NCI-H69 (cell line): Measurements from ENCODE around the gene RIOK1.
"Not testable (repeated sequence)": the region's sequence is repeated elsewhere in the genome, so short reads cannot be mapped to it uniquely, and the experiment has no call there.

ENCODE experiments used
- DNase-seq: peaks from one replicate; lab custom pipeline; 2025; lab: John Stamatoyannopoulos, UW

The RIOK1 gene

DNA sequence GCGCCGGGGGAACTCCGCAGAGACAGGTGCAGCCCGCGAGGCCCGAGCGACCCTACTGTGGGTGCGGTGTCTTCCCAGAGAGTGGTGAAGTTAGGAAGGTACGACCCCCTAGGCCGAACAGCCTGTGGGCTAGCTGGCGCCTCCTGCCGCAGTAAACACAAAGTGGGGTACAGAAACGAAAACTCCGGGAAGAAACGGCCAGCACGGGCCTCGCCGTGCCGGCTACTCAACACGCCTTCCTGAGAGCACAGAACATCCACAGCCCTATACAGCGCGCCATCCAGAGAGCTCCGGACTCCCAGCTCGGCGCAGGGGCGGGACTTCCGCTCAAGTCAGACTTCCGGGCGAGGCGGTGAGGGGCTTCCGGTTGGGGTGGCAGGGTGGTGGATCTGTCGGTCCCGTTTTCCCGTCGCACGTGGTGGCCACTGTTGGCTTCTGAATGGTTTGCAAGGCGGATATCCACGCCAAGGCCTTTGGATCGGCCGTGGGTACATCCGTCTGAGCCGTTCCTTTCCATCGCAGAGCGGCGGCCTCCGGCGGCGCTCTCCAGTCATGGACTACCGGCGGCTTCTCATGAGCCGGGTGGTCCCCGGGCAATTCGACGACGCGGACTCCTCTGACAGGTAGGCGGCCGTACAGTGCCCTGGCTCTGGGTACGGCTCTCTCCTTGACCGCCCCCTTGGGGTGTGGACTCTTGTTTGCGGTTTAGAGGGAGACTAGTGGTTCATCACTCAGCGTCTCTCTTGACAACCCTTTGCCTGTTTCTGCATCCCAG, at the start of gene RIOK1, which contains the start of gene CAGE1:
Gene RIOK1, plus strand, starts transcription at position 358 of the 775 bp plus-strand sequence. Its CDS starts 195 bp downstream, at position 553.
Gene CAGE1, minus strand, starts transcription at position 292 of the 775 bp plus-strand sequence. CDS start 2,569 bp downstream, outside the sequence.
- DNase-seq, result peak; percentile 97

DNA sequence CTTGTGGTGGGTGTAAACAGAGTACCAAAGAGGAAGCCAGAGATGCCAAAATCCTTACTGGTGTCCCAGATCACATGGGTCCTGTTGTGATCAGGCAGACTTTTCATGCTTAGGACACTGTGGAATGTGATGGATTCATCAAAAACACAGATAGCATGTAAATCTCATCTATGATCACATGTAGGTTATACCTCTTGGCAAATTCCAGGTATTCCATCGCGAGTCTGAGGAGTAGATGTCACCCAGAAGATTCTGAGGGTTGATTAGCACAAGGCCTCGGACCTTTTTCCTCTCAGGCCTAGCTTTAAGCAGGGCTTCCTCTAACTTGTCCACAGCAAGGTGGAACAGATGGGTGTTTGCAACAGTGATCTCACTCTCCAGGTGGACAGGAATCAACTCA, 48.3 kb upstream of the RIOK1 start:
- DNase-seq, result no peak

GRCh38 chr6:7341989-7342742, 47.4 kb upstream of the RIOK1 start:
- DNase-seq, result peak; percentile 69

DNA sequence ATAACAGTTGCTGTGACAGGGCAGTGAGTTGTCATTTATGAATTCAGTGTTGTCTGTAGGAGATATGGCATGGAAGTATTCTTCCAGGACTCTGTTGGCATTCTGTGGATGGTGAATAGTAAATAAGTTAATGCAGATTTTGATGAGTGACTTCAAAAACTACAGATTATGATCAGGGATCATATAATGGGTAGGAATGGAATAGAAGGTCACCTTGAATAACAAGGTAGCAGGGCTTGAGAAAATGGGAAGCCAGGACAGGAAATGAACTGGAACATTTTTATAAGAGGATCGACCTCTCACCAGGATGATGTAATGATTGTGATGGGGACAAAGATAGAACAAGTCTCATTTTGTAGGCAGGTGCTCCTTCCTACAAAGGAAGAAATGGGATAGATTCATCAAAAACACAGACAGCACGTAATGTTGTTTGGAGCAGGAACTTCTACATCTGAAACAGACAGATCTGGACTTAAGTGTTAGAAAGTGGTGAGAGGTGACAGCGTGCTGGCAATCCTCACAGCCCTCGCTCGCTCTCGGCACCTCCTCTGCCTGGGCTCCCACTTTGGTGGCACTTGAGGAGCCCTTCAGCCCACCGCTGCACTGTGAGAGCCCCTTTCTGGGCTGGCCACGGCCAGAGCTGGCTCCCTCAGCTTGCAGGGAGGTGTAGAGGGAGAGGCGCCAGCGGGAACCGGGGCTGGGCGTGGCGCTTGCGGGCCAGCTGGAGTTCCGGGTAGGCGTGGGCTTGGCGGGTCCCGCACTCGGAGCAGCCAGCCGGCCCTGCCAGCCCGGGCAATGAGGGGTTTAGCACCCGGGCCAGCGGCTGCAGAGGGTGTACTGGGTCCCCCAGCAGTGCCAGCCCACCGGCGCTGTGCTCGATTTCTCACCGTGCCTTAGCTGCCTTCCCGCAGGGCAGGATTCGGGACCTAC, 45.8 kb upstream of the RIOK1 start:
- DNase-seq, result peak; percentile 45

DNA sequence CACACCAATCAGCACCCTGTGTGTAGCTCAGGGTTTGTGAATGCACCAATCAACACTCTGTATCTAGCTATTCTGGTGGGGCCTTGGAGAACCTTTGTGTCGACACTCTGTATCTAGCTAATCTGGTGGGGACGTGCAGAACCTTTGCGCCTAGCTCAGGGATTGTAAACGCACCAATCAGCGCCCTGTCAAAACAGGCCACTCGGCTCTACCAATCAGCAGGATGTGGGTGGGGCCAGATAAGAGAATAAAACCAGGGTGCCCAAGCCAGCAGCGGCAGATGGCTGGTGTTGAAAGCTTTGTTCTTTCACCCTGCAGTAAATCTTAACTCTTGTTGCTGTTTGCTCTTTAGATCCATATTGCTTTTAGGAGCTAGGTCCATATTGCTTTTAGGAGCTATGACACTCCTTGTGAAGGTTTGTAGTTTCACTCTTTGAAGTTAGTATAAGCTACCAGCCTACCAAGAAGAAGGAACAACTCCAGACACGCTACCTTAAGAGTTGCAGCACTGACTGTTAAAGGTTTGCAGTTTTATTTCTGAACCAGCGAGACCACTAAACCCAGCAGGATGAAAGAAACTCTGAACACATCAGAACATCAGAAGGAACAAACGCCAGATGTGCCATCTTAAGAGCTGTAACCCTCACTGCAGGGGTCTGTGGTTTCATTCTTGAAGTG, 44.7 kb upstream of the RIOK1 start:
- DNase-seq, result peak; percentile 22

GRCh38 chr6:7347551-7347997, 42.0 kb upstream of the RIOK1 start:
- DNase-seq, result peak; percentile 73

- not testable (repeated sequence) for DNase-seq
Observed at GRCh38 chr6:7350591-7350990, 39.0 kb upstream of the RIOK1 start.

DNA sequence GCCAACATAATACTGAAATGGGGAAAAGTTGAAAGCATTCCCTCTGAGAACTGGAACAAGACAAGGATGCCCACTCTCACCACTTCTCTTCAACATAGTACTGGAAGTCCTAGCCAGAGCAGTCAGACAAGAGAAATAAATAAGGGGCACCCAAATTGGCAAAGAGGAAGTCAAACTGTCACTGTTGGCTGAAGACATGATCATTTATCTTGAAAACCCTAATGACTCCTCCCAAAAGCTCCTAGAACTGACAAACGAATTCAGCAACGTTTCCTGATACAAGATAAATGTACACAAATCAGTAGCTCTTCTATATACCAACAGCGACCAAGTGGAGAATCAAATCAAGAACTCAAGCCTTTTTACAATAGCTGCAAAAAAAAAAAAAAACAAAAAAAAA, 37.7 kb upstream of the RIOK1 start:
- DNase-seq, result not testable (repeated sequence)

DNA sequence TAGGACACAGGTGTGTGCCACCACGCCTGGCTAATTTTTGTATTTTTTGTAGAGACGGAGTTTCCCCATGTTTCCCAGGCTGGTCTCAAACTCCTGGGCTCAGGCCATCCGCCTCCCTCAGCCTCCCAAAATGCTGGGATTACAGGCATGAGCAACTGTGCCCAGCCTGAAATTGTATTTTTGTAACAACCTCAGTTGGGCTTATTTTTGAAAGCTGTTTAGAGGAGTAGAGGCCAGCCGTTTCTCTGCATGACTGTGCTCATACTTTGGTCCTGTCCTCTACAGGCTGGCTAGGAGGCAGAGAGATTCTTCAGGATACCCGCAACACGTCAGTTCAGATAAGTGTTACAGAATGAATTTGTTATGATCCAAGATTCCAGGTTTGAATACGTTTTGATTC, 22.2 kb upstream of the RIOK1 start:
- no peak for DNase-seq

- no peak for DNase-seq
Observed at GRCh38 chr6:7373739-7374138, 15.9 kb upstream of the RIOK1 start.

GRCh38 chr6:7377961-7378360, 11.6 kb upstream of the RIOK1 start:
- DNase-seq, result no peak

DNA sequence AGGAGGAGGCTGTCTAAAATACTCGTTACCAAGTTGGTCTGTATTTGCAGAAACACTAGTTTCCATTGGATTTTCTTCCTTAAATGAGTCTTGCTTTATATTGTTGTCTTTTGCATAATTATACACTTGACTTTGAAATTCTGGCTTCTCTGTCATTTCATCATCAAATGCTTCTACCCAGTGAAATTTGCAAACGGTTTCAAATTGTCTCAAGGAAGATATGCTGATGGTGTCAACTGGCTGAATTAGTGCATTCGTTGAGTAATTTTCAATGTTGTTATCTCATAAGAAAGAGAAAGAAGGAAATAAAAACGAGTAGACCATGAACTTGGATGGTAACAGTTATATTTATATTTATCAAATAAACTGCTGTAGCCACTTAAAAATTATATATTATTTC, 10.9 kb upstream of the RIOK1 start:
- no peak for DNase-seq

GRCh38 chr6:7381092-7381491, 8.5 kb upstream of the RIOK1 start:
- no peak for DNase-seq

- no peak for DNase-seq
Observed at GRCh38 chr6:7389162-7389450, 502 bp upstream of the RIOK1 start.

GRCh38 chr6:7390226-7390878, 744 bp downstream of the RIOK1 start:
- peak; percentile 41 for DNase-seq

DNA sequence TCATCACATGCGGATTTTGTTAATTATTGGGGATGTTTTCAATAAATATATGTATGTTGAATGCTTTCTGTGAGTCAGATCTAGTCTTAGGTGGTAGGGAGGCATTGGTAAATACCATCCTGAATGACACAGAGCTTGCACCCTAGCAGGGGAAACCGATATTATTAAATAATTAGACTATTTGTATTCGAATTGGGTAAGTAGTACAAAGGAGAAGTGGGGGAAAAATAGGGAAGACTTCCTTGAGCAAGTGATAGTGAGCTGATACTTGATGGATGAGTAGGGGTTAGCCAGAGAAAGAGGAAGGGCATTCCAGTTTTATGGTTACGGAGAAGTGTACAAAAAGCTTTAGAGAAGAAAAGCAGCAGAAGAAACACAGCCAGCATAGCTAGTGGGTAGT, 1.5 kb downstream of the RIOK1 start:
- DNase-seq, result no peak

- no peak for DNase-seq
Observed at GRCh38 chr6:7392402-7392801, 2.8 kb downstream of the RIOK1 start.

DNA sequence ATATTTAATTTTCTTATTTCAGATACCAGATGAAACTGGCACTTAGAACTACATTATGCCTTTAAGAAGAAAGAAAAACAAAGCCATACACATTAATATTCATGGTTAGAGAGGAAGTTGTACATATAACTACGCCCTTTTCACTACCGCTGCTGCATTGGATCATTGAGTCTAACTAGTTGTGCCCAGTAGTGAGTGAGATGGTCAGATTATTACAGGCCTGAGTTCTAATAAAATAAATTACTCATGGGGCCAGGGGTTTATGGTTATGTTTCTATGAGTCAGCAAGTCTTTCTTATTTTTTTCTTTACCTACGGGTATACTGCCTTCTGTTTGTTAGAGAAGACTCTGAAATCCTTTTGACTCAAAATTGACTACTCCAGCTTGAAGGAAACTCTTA, 11.5 kb downstream of the RIOK1 start:
- DNase-seq, result no peak

DNA sequence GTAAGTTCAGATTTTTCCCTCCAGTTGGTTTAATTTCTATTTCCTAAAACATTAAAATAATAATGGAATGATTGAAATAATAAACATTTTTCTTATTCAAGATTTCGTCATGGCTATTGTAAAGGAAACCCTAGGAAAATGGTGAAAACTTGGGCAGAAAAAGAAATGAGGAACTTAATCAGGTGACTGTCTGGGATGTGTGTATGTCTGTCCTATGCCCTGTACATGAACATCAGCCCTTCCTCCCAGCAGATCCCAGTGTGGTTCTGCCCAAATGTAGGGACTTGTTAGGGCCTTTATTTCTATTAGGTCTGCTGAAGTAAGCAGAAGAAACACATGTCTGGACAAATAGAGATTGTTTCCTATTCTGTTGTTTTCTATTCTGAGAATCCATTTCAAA, 13.1 kb downstream of the RIOK1 start:
- DNase-seq, result no peak

DNA sequence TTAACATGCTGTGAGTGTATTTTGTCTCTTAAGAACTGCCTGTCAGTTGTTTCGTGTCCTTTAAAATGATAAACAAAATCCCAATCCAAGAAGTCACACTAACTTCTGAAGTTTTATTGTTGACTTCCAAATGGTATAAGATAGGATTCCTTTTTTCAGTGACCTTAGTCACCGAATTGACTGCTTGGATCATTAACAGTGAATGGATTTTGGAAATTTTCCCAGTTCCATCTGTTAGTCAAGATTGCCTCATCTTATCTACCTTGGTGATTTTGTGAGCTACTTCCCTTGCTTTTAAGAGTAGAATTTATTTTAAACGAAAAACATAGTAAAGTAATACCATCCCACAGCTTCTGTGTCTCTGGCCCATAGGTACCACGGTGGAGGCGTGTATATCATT, 14.9 kb downstream of the RIOK1 start:
- no peak for DNase-seq

DNA sequence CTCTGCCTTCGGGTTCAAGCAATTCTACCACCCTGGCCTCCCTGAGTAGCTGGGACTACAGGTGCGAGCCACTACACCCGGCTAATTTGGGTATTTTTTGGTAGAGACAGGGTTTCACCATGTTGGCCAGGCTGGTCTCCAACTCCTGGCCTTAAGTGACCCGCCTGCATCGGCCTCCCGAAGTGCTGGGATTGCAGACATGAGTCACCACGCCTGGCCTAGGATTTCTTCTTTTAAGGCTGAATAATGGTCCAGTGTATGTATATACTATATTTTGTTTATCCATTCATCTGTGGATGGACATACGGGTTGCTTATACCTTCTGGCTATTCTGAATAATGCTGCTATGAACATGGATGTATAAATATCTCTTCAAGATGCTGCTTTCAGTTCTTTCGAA, 17.1 kb downstream of the RIOK1 start:
- DNase-seq, result no peak
